Measurements from ENCODE around the gene MSH3.

The MSH3 gene

DNA sequence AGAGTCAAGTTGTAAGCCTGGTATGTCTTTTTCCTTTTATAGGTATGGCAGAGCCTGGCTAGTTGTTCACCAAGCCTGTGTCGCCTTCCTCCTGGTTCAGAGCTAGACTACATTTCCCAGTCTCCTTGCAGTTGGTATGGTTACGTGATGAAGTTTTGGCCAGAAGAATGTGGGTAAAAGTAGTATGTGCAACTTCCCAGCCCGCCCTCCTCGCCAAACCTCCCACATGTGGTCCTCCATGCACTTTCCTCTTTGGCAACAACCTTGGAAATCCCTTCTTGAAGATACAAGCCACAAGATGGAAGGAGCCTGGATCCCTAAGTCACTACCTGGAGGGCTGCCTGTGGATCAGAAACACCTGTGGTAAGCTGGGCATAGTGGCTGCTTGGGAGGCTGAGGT, 36.0 kb upstream of the MSH3 start:
- DNase-seq (ENCODE audit: low read depth, low spot score), result no peak
- no peak for TF ChIP-seq CTCF (IDR thresholded peaks at IDR 0.05; ENCODE audit: low read depth, low read length)
- H3K4me3 ChIP-seq (ENCODE audit: low read depth, low read length), result no peak overlapping the region
- in situ Hi-C loops (cut with HindIII; ENCODE audit: low sequenced_read_pairs), result no loop called here

DNA sequence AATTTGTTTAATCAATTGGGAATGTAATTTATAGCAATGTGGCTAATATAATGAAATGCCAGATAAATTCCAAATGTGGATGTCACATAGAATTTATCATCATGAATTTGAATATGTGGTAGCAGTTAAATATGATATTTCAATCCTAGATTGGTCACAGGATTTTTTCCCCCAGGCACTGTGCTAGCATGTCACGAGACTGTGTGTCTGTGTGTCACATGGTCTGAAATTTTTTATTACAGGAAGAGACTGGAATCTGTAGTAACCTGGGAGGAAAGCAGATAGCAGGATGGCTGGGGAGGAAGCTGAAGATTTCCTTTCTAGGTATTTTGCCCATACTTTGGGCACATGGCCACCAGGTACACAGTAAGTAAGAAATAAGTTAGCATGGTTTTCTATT, 35.4 kb upstream of the MSH3 start:
- in situ Hi-C loops (cut with HindIII; ENCODE audit: low sequenced_read_pairs), result no loop called here
- no peak for TF ChIP-seq CTCF (IDR thresholded peaks at IDR 0.05; ENCODE audit: low read depth, low read length)
- no peak overlapping the region for H3K4me3 ChIP-seq (ENCODE audit: low read depth, low read length)
- no peak for DNase-seq (ENCODE audit: low read depth, low spot score)

- no peak overlapping the region for H3K4me3 ChIP-seq (ENCODE audit: low read depth, low read length)
- DNase-seq (ENCODE audit: low read depth, low spot score), result peak; percentile 64
- TF ChIP-seq CTCF (IDR thresholded peaks at IDR 0.05; ENCODE audit: low read depth, low read length), result no peak
- in situ Hi-C loops (cut with HindIII; ENCODE audit: low sequenced_read_pairs), result no loop called here
Measured at GRCh38 chr5:80620211-80620610, 34.2 kb upstream of the MSH3 start.

GRCh38 chr5:80622756-80623155, 31.7 kb upstream of the MSH3 start:
- DNase-seq (ENCODE audit: low read depth, low spot score), result no peak
- no peak for TF ChIP-seq CTCF (IDR thresholded peaks at IDR 0.05; ENCODE audit: low read depth, low read length)

DNA sequence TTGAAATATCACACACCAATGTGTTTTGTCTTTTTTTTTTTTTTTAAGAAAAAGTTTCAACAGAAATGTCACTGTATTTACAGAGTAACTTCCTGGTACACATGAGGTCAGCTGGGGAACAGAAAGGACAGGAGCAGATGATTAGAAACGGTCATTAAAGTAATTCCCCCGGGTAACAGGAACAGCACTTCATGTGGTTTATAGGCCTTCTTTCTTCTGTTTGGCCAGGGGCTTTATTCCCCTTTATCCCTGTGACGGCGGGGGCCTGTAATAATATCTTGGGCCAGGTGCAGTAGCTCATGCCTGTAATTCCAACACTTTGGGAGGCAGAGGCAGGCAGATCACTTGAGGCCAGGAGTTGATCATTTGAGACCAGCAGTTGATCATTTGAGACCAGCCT, 30.5 kb upstream of the MSH3 start:
- no peak overlapping the region for H3K4me3 ChIP-seq (ENCODE audit: low read depth, low read length)
- TF ChIP-seq CTCF (IDR thresholded peaks at IDR 0.05; ENCODE audit: low read depth, low read length), result no peak
- in situ Hi-C loops (cut with HindIII; ENCODE audit: low sequenced_read_pairs), result no loop called here
- DNase-seq (ENCODE audit: low read depth, low spot score), result no peak

More at GRCh38 chr5:80622756-80623155, 31.7 kb upstream of the MSH3 start:
- in situ Hi-C loops (cut with HindIII; ENCODE audit: low sequenced_read_pairs), result no loop called here
- no peak overlapping the region for H3K4me3 ChIP-seq (ENCODE audit: low read depth, low read length)

- DNase-seq (ENCODE audit: low read depth, low spot score), result no peak
- in situ Hi-C loops (cut with HindIII; ENCODE audit: low sequenced_read_pairs), result no loop called here
- no peak overlapping the region for H3K4me3 ChIP-seq (ENCODE audit: low read depth, low read length)
- no peak for TF ChIP-seq CTCF (IDR thresholded peaks at IDR 0.05; ENCODE audit: low read depth, low read length)
Measured at GRCh38 chr5:80625230-80625629, 29.2 kb upstream of the MSH3 start.

DNA sequence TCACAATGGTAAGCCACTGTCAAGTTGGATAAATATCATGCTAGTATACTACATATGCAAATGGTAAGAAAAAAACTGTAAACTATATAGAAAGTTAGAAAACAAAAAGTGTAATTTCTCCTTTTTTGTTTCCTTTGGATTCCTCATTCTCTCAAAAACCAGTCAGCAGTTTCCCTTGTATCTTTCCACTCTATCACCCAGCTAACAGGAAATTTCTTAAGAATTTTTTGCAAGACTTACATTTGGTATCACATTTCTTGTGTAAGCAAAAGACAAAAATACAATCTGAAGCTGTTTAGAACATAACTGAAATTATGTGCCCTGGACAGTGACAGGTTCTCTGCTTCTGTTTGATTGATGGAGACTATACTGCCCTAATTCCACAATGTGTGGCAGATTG, 25.2 kb upstream of the MSH3 start:
- in situ Hi-C loops (cut with HindIII; ENCODE audit: low sequenced_read_pairs), result no loop called here
- no peak overlapping the region for H3K4me3 ChIP-seq (ENCODE audit: low read depth, low read length)
- no peak for TF ChIP-seq CTCF (IDR thresholded peaks at IDR 0.05; ENCODE audit: low read depth, low read length)
- no peak for DNase-seq (ENCODE audit: low read depth, low spot score)
